ENCODE measurements around the gene PLXNA4. TPM values are rescaled to one million over a fixed set of nuclear protein-coding genes. Genes with fewer than 3 reads are reported as not detected.

Gene PLXNA4
- total and polyA plus RNA-seq, 9 of the 15 experiments (the other 6 are each of a cell fraction or from before 2014, with no cell fraction given), result under 0.01 to 0.09 TPM; not detected in 7

- TF ChIP-seq ZNF785 (CRISPR knock-in tag; IDR thresholded peaks at IDR 0.05) (no peak), ZNF41 (CRISPR knock-in tag; conservative IDR thresholded peaks at IDR 0.05) (no peak), RBFOX2 (IDR thresholded peaks at IDR 0.05; ENCODE audit: low read depth, low read length) (no peak), HOXB6 (CRISPR knock-in tag; IDR thresholded peaks at IDR 0.05; ENCODE audit: borderline replicate concordance) (no peak)
These were observed 318.0 kb downstream of the PLXNA4 start (continued) for GRCh38 chr7:132258231-132258630.

- Histone ChIP-seq H3K36me3 (ENCODE audit: control insufficient read depth, insufficient read depth, low read length) (no peaks in the 10 kb centered on the region), H3K4me1 (replicated peaks in 1 of 2; ENCODE audit: control insufficient read depth in 2 of 2, insufficient read depth in 2 of 2, low read length in 2 of 2) (no peaks in the 10 kb centered on the region), H3K9me1 (ENCODE audit: control insufficient read depth, insufficient read depth, low read length) (no peaks in the 10 kb centered on the region), H2AFZ (ENCODE audit: low read depth, low read length) (no peak overlapping the region), H3K27ac (ENCODE audit: extremely low read depth, low read depth, low read length) (no peak overlapping the region), H3K9ac (ENCODE audit: insufficient read depth in 1 of 2, low read depth in 2 of 2, low read length in 2 of 2) (no peak overlapping the region), H3K4me3 (no peak overlapping the region), H3K9me3 (replicated peaks; ENCODE audit: control insufficient read depth, insufficient read depth, low read depth, low read length) (no peaks in the 10 kb centered on the region), H3K27me3 (ENCODE audit: control insufficient read depth in 2 of 2, insufficient read depth in 2 of 2, low read length in 2 of 2) (peaks cover 6 to 24% of the 10 kb centered on the region in 2 experiments; a peak in 3 of 5 replicates), H3K4me2 (ENCODE audit: insufficient read depth, low read length) (no peak overlapping the region), H4K20me1 (replicated peaks; ENCODE audit: control insufficient read depth, insufficient read depth, low read length) (peaks cover 3% of the 10 kb centered on the region; the same call in 1 of the 2 replicates), H3K79me2 (ENCODE audit: control insufficient read depth, insufficient read depth, low read length) (no peaks in the 10 kb centered on the region)
- DNase-seq (ENCODE audit: extremely low read depth in 1 of 4, low spot score in 3 of 4), result no peak
- ChIA-PET POLR2A (interaction anchor here (0.6 to 1.5 kb wide), 3 partner anchors 9 to 561 kb away, joined by 3 to 5 read pairs (median 4); no protein-coding TSS in a partner anchor), CTCF (ENCODE audit: low intra/inter-chr PET ratio) (no interaction called here)
- intact Hi-C loops (cut with micrococcal nuclease), result no loop called here
- in situ Hi-C loops (cut with MboI), result no loop called here
- WGBS (ENCODE audit: insufficient coverage, low coverage, missing lambda C conversion rate), result 0% methylated on average over 1 of the region's 1 CpG
- no peak for FAIRE-seq
- no peak for ATAC-seq
- no TSS peak for BruUV-seq (replicated peaks)
- no peak for TF ChIP-seq CHCHD3 (CRISPR knock-in tag; IDR thresholded peaks at IDR 0.05)
- no peak for TF ChIP-seq SNIP1 (IDR thresholded peaks at IDR 0.05; ENCODE audit: low read depth)
- no peak for TF ChIP-seq RFX5 (IDR thresholded peaks at IDR 0.05; ENCODE audit: low read depth, low read length)
- TF ChIP-seq ZBTB40 (IDR thresholded peaks at IDR 0.05), result no peak
- no peak for TF ChIP-seq ZBTB40 (CRISPR knock-in tag; IDR thresholded peaks at IDR 0.05)
- TF ChIP-seq U2AF2 (optimal IDR thresholded peaks at IDR 0.05; ENCODE audit: low read depth, low read length), result no peak
- no peak for TF ChIP-seq ZBTB2 (IDR thresholded peaks at IDR 0.05)
These were observed 319.0 kb downstream of the PLXNA4 start for GRCh38 chr7:132257253-132257652.
